HUES64 (cell line): ENCODE data around the gene KRTAP12-1.
"Not testable (repeated sequence)": the region's sequence is repeated elsewhere in the genome, so short reads cannot be mapped to it uniquely, and the experiment has no call there.

Source experiments
- H3K27ac ChIP-seq: 2 replicates; pipeline ENCODE4 v1.7.0; 2013; ENCODE audit warnings: low read depth, low read length, inconsistent platforms
- H3K27me3 ChIP-seq: 2 replicates; pipeline ENCODE4 v1.6.1; 2013; ENCODE audit warnings: mild to moderate bottlenecking, low read length; ENCODE audit not compliant: insufficient read depth
- H3K36me3 ChIP-seq: 2 replicates; pipeline ENCODE4 v1.6.1; 2013; ENCODE audit warnings: mild to moderate bottlenecking, low read length; ENCODE audit not compliant: insufficient read depth
- H3K4me1 ChIP-seq: 2 replicates; pipeline ENCODE4 v1.6.1; 2013; ENCODE audit warnings: mild to moderate bottlenecking, low read length, moderate library complexity; ENCODE audit not compliant: insufficient read depth
- H3K4me3 ChIP-seq: 2 replicates; pipeline ENCODE4 v1.5.1; 2013; ENCODE audit warnings: mild to moderate bottlenecking, low read length, moderate library complexity
- H3K9ac ChIP-seq: 2 replicates; pipeline ENCODE4 v1.6.1; 2013; ENCODE audit warnings: mild to moderate bottlenecking, low read depth, low read length
- H3K9me3 ChIP-seq: 2 replicates; pipeline ENCODE4 v1.6.1; 2013; ENCODE audit warnings: low read depth, low read length; ENCODE audit not compliant: insufficient read depth
- WGBS: fragments of 150-250, 120-280 bp; methylation state at CpG from one replicate; pipeline ENCODE4 v1.1.7; 2013; ENCODE audit warnings: missing lambda C conversion rate; 5-methylcytosine and 5-hydroxymethylcytosine counted together

Gene KRTAP12-1

DNA sequence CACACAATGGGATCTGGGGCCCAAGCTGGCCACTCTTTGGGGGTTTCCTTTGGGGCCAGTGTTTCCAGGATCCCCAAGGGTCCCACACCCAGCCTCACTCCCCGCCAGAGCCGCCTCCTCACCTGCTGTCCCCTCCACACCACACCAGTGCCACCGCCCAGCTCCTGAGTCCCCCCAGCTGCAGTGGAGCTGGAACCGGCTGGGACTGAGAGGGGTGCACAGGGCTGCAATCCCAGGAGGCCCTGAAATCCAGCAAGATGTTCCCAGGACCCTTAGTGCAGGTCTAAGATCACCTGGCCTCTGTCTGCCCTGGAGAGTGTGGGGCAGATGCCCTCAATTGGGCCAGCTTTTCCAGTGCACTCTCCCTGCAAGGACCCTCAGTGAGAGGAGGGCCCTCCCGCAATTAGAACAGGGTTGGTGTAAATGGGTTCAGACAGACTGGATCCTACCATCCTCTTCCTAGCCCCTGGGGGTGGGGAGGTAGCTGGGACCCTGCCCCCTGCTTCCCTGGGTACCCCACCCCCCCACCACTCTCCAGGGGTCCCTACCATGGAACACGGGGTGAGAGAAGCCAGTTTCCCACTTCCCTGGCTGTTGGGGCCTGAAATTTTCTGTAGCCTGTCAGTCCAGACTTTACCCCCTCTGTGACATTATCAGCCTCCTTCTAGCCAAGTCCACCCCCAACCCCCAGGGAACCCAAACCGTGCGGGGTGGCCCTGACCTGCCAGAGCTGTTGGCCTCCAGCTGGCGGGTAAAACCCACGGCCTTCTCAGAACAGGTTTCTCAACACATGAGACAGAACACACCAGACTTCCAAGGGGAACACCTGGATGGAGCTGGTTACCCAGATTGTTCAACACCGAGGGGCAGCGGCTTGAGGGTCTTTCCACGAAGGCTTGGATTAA is 22.0 kb upstream of the KRTAP12-1 start:
- WGBS: 39% methylated on average over 12 of the region's 13 CpGs
- H3K9ac ChIP-seq: 0 out of 2 replicates have a peak overlapping the region, but pooled peaks have one; percentile 19

DNA sequence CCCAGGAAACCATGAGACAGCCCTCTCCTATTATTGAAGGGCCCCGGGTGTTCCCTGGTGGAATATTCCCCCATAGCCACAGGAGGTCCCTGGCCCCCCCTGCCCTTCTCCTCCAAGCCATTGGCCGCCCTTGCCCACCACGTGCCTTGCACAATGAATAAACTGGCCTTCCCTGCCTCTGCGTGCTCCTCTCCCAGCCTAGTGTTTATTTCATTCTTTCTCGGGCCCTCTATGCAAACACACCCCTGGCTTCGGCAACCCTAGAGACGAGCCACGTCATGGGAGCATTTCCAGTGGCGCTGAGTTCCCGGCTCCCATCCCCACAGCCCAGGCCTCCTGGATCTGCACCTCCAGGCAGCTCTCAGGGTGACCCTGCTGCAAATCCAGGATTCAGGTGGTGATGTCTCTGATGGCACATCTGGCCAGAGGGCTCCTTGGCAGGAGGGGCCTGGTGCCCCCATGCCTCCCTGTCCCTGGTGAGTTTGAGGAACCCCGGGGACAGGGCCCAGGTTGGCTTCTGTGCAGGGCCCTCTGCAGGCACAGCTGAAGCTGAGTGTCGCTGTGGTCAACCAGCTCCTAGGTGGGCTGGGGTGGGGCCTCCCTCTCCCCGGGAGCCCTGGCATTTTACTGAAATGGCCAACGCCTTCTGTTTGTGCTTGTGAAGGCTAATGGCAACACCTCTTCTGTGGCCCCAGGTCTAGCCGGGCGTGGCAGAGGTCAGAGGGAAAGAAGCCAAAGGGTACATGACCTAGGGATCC is 21.2 kb upstream of the KRTAP12-1 start:
- WGBS: 60% methylated on average over 16 of the region's 16 CpGs
- peaks cover 42% of the 10 kb centered on the region for H3K27me3 ChIP-seq
- no peak overlapping the region for H3K9ac ChIP-seq
- H3K4me1 ChIP-seq: peaks cover 38% of the 10 kb centered on the region
- H3K36me3 ChIP-seq: no peaks in the 10 kb centered on the region
- H3K4me3 ChIP-seq: no peak overlapping the region
- no peak overlapping the region for H3K27ac ChIP-seq
- no peaks in the 10 kb centered on the region for H3K9me3 ChIP-seq

More for the DNA sequence above, 22.0 kb upstream of the KRTAP12-1 start:
- Histone ChIP-seq H3K27ac (peak overlapping the region; percentile 62; the same call in 1 of the 2 replicates), H3K9me3 (no peaks in the 10 kb centered on the region), H3K4me3 (peak overlapping the region; percentile 32; the same call in 1 of the 2 replicates), H3K4me1 (peaks cover 41% of the 10 kb centered on the region), H3K27me3 (peaks cover 50% of the 10 kb centered on the region), H3K36me3 (no peaks in the 10 kb centered on the region)

DNA sequence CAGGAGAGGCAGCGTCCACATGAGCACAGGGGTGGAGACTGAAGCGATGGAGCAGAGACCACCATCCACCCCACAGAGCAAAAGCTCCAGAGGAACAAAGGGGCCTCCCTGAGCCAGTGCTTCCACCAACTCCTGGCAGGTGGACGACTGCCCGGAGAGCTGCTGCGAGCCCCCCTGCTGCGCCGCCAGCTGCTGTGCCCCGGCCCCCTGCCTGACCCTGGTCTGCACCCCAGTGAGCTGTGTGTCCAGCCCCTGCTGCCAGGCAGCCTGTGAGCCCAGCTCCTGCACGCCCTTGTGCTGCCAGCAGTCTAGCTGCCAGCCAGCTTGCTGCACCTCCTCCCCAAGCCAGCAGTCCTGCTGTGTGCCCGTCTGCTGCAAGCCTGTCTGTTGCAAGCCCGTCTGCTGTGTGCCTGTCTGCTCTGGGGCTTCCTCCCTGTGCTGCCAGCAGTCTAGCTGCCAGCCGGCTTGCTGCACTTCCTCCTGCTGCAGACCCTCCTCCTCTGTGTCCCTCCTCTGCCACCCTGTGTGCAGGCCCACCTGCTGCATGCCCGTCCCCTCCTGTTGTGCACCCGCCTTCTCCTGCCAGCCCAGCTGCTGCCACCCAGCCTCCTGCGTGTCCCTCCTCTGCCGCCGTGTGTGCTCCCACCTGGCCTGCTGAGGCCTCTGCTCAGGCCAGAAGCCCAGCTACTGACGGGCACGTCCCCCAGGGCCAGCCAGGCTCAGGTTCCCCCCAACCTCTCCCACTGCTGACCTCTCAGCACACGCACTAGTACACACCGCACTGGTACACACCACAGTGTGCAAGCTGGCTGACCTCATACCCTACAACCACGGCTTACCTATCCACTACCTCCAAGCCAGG is 20.4 kb upstream of the KRTAP12-1 start:
- Histone ChIP-seq H3K4me3 (no peak overlapping the region), H3K4me1 (peaks cover 41% of the 10 kb centered on the region), H3K9me3 (no peaks in the 10 kb centered on the region), H3K36me3 (no peaks in the 10 kb centered on the region), H3K27ac (no peak overlapping the region), H3K27me3 (peaks cover 34% of the 10 kb centered on the region), H3K9ac (no peak overlapping the region)
- WGBS: 82% methylated on average over 22 of the region's 22 CpGs

DNA sequence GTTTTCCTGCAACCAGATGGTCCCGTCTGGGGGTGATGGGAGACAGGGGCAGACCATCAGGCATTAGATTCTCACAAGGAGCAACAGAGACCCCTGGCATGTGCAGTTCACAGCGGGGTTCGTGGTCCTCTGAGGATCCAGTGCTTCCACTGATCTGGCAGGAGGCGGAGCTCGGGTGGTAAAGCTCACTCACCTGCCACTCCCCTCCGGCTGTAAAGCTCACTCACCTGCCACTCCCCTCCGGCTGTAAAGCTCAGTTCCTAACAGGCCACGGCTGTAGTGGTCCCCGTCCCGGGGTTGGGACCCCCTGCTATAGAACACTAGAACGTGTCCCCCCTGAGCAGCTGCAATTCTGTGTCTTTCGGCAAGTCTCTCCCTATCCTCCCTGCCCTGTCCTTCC is 19.6 kb upstream of the KRTAP12-1 start:
- H3K4me1 ChIP-seq: peaks cover 44% of the 10 kb centered on the region
- H3K27ac ChIP-seq: no peak overlapping the region
- 69% methylated on average over 12 of the region's 12 CpGs for WGBS
- no peaks in the 10 kb centered on the region for H3K36me3 ChIP-seq
- H3K27me3 ChIP-seq: peaks cover 26% of the 10 kb centered on the region
- no peak overlapping the region for H3K4me3 ChIP-seq
- no peaks in the 10 kb centered on the region for H3K9me3 ChIP-seq
- H3K9ac ChIP-seq: no peak overlapping the region

DNA sequence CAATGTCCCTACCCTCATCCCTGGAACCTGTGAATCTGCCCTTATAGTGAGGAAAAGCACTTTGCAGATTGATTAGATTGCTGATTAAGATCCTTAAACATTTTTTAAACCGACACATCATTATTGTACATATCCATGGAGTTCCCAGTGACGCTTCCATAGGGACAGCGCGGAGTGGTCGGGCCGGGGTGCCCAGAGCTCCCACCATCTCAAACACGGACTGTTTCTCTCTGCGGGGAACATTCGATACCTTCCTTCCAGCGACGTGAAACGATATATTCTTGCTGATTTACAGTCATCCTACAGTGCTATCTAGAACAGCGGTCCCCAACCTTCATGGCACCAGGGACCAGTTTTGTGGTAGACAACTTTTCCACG is 19.0 kb upstream of the KRTAP12-1 start:
- no peak overlapping the region for H3K9ac ChIP-seq
- H3K27me3 ChIP-seq: peaks cover 21% of the 10 kb centered on the region
- H3K4me3 ChIP-seq: no peak overlapping the region
- H3K27ac ChIP-seq: no peak overlapping the region
- no peaks in the 10 kb centered on the region for H3K9me3 ChIP-seq
- H3K4me1 ChIP-seq: peaks cover 44% of the 10 kb centered on the region
- H3K36me3 ChIP-seq: no peaks in the 10 kb centered on the region
- WGBS: 83% methylated on average over 14 of the region's 14 CpGs

DNA sequence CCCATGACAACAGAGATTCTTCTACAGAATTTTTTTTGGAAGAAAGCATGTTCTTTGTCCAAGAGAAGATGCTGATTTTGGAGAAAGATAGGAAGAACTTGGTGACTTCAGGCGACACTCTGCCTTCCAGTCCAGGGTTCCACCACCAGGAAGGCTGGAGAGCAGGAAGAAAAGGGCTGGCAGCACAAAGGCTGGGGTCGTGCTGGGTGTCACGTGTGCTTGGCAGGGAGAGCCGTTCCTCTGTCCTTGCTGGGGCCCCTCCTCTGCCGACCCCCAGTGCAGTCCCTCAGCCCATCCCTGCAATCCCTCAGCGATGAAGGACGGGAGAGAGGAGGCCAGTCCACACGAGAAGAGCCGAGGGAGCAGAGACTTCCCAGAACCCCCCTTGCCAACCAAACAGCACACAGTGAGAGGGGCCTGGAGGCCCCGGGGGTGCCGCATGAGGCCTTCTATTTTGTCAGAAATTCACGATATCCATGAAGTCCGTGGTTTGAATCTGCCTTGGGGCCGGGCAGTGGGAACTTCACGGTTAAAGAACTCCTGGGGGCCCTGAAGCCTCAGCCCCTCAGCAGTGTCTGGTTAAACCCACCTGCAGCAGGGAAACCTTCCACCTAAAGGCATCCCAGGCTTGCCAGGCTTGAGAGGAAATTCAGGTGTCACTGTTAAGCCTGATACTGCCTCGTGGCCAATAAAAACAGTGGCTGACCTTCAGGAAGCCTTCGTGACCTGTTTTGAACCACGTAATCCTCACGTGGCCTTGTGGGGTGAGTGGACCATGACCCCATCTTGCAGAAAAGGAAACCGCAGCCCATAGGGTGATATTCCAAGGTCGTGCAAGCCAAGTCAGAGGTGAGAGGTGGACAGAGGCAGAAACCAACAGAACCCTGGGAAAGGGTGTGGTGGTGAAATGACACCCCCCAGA is 18.4 kb upstream of the KRTAP12-1 start:
- Histone ChIP-seq H3K27me3 (peaks cover 18% of the 10 kb centered on the region), H3K4me1 (peaks cover 45% of the 10 kb centered on the region), H3K9ac (no peak overlapping the region), H3K9me3 (no peaks in the 10 kb centered on the region), H3K27ac (no peak overlapping the region), H3K4me3 (no peak overlapping the region), H3K36me3 (no peaks in the 10 kb centered on the region)
- WGBS: 85% methylated on average over 21 of the region's 21 CpGs

DNA sequence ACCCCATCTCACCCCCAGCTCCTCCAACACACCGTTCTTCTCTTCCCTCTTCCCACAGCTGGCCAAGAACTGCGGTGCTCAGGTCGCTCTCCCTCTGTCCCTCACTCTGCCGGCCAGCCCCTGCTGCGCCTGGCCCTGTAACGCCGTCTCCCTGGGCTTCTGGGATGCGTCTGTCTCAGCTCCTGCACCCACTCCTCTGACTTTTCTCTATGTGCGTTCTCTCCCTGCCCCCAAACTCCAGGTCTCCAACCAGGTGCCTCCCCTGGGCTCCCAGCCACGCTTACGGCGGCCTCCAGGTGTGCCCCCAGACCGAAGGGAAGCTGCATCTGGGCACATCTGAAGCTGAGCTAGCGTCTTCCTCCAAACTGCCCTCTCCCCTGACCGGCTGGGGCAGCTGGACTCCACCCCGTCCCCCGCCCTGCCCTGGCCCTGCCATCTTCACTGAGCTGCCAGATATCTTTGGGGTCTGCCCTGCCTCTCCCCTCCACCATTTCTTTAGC is 17.6 kb upstream of the KRTAP12-1 start:
- H3K4me3 ChIP-seq: no peak overlapping the region
- H3K36me3 ChIP-seq: no peaks in the 10 kb centered on the region
- H3K27ac ChIP-seq: no peak overlapping the region
- peaks cover 47% of the 10 kb centered on the region for H3K4me1 ChIP-seq
- H3K27me3 ChIP-seq: peaks cover 14% of the 10 kb centered on the region
- H3K9ac ChIP-seq: no peak overlapping the region
- 81% methylated on average over 17 of the region's 17 CpGs for WGBS
- no peaks in the 10 kb centered on the region for H3K9me3 ChIP-seq

DNA sequence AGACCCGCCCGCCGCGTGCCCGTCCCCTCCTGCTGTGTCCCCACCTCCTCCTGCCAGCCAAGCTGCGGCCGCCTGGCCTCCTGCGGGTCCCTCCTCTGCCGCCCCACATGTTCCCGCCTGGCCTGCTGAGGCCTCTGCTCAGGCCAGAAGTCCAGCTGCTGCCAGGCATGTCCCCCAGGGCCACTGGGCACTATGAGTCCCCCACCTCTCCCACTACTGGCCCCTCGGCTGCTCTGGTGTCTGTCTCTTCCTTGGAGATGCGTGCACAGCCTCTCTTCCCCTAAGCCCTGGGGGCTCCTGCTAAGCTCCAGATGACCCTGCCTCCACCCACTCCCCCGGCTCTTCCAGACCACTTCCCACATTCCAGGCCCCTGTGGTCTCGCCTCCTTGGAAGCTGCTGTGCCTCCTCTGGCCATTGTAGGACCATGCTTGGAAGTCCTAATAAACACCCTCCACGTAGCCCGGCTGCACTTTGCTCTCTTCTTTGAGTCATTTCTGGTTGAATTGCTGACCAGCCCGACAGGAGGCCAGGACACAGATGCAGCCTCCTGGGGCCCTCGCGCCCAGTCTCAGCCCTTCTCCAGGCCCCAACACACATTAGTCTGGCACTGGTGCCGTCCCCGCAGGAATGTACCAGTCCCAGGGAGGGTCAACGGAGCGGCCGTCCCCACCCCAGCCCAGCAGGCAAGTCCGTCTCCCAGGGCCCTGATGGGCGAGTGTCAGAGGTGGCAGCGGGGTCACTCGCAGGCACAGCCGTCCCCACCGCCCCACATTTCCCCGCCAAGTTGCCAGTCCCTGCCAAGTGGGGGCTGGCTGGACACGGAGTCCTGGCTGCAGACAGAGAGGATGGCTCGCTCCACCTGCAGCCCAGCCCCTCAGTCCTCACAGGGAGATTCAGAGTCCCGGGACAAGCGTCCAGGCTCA is 16.1 kb upstream of the KRTAP12-1 start:
- Histone ChIP-seq H3K4me1 (peaks cover 33% of the 10 kb centered on the region), H3K9ac (no peak overlapping the region), H3K27me3 (no peaks in the 10 kb centered on the region), H3K4me3 (no peak overlapping the region), H3K27ac (no peak overlapping the region), H3K36me3 (no peaks in the 10 kb centered on the region), H3K9me3 (peaks cover 8% of the 10 kb centered on the region; the same call in 1 of the 2 replicates)
- 47% methylated on average over 35 of the region's 35 CpGs for WGBS

DNA sequence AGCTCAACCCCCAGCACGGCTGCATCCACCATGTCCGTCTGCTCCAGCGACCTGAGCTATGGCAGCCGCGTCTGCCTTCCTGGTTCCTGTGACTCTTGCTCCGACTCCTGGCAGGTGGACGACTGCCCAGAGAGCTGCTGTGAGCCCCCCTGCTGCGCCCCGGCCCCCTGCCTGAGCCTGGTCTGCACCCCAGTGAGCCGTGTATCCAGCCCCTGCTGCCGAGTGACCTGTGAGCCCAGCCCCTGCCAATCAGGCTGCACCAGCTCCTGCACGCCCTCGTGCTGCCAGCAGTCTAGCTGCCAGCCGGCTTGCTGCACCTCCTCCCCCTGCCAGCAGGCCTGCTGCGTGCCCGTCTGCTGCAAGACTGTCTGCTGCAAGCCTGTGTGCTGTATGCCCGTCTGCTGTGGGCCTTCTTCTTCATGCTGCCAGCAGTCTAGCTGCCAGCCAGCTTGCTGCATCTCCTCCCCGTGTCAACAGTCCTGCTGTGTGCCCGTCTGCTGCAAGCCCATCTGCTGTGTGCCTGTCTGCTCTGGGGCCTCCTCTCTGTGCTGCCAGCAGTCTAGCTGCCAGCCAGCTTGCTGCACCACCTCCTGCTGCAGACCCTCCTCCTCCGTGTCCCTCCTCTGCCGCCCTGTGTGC is 15.3 kb upstream of the KRTAP12-1 start, which contains the start of gene KRTAP10-12:
TSS of gene KRTAP10-12 (plus strand) at position 1 of the 639 bp plus-strand sequence. CDS start at position 31, 30 bp downstream.
- 59% methylated on average over 20 of the region's 21 CpGs for WGBS
- H3K4me1 ChIP-seq: peaks cover 27% of the 10 kb centered on the region
- not testable (repeated sequence) for H3K27me3 ChIP-seq

More for the DNA sequence above, 15.3 kb upstream of the KRTAP12-1 start, which contains the start of gene KRTAP10-12:
- not testable (repeated sequence) for H3K36me3 ChIP-seq, H3K9ac ChIP-seq, H3K27ac ChIP-seq, H3K4me3 ChIP-seq
- H3K9me3 ChIP-seq: peaks cover 14% of the 10 kb centered on the region
